Fibroblast of the aortic adventitia (primary cell): ENCODE data around the gene THSD7A. TPM values are rescaled to one million over a fixed set of nuclear protein-coding genes. Genes with fewer than 3 reads are reported as not detected.

ENCODE experiments used
- DNase-seq: peaks from one replicate; pipeline ENCODE4 v3.0.0-alpha.2; 2010; ENCODE audit warnings: low read depth
- H3K4me3 ChIP-seq: 2 replicates; pipeline ENCODE4 v1.5.1; 2011; ENCODE audit warnings: low read depth, mild to moderate bottlenecking, control low read depth, low read length, moderate library complexity
- total RNA-seq: library from RNA; depleted of rRNA; stranded (reverse); fragments of >200 nt; gene quantifications from 2 replicates; pipeline ENCODE4 v1.2.3, GENCODE V29; 2012; ENCODE audit warnings: low replicate concordance
- TF ChIP-seq, protein P1 (sequence below): IDR thresholded peaks from 2 replicates; pipeline ENCODE4 v1.5.1; 2011; ENCODE audit warnings: mild to moderate bottlenecking, low read length, control low read depth, inconsistent platforms; ENCODE audit not compliant: insufficient read depth

The THSD7A gene
- total RNA-seq, 1 donor = 2.5 TPM

DNA sequence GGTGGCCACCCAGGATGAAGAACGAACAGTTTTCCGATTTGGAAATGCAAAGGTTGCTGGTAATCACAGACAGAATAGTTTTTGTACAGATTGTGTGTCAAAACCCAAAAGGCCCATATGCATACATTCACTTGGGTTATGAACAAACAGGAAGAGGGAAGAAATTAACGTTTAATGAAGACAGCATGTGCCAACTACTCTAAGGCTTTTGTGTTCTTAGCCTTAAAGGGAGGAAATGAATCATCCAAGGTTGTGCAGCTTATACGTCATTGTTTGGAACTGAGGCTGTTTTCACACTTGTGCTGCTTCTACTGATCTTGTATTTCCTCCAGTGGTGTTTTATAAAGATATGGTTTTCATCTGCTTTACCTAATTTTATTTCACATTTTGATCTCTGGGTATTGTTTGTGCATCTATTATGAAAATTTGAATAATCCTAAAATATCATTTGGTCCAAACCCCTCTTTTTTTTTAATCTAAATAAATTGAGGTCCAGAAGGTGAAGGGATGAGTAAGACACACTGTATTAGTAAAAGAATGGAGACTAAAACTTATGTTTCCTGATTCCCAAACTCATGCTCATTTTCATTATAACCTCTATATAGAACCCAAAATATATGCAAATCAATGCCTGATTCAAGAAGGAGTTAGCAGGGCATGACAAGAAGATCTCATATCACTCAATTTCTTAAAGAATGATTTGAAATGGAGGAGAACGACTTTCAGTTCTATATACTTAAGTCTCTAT, 373.1 kb downstream of the THSD7A start:
- H3K4me3 ChIP-seq = no peak overlapping the region
- peak; percentile 74 for DNase-seq
- TF ChIP-seq, protein P1, sequence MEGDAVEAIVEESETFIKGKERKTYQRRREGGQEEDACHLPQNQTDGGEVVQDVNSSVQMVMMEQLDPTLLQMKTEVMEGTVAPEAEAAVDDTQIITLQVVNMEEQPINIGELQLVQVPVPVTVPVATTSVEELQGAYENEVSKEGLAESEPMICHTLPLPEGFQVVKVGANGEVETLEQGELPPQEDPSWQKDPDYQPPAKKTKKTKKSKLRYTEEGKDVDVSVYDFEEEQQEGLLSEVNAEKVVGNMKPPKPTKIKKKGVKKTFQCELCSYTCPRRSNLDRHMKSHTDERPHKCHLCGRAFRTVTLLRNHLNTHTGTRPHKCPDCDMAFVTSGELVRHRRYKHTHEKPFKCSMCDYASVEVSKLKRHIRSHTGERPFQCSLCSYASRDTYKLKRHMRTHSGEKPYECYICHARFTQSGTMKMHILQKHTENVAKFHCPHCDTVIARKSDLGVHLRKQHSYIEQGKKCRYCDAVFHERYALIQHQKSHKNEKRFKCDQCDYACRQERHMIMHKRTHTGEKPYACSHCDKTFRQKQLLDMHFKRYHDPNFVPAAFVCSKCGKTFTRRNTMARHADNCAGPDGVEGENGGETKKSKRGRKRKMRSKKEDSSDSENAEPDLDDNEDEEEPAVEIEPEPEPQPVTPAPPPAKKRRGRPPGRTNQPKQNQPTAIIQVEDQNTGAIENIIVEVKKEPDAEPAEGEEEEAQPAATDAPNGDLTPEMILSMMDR = no peak

DNA sequence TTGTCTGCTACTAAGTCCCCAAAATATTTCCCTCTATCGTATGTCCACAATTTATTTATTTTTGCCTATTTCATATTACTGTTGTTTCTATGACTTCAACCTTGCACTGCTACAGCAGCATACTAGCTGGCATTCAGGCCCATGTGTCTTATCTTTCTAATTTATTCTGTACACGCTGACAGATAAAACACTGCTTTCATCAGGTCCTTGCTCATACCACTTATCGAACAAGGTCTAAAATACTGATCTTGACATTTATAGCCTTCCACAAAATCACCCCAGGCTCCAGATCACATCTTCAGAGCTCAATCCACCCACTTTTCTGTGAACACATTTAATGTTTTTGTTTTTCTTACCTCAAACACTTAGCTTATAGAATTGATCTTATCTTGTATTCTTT, 374.6 kb downstream of the THSD7A start:
- TF ChIP-seq, protein P1 = no peak

DNA sequence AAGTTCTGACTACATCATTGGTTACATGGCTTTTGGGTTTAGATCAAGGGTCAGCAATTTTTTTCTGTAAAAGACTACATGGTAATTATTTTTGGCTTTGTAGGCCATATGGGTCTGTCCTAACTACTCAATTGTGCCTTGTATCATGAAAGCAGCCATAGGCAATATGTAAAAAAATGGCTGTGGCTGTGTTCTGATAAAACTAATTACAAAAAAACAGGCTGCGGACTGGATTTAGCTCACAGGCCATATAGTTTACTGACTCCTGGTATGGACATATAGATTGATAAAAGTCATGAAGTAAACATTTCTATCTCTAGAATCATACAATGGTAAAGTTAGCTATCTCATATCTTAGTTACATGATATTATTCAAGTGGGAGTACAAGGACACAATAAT, 375.4 kb downstream of the THSD7A start:
- no peak overlapping the region for H3K4me3 ChIP-seq
- TF ChIP-seq, protein P1 = no peak
- DNase-seq = no peak

More for the DNA sequence above, 374.6 kb downstream of the THSD7A start:
- DNase-seq = no peak
- H3K4me3 ChIP-seq = no peak overlapping the region

DNA sequence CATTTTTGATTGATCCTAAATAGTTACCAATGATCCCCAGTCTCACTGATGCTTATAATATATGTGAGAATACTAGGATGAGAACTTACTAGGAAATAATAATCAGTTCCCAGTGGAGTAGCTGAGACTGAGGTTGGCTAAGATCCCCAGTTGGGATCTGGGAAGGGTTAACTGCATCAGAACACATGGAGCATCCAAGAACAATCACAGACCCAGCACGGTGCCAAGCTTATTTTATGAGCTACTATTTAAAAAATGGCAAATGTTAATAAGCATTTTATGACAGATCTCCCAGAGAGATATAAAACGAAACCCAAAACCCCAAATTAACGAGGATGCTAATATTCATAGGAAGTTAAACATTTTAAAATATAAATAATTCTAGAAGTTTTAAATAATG, 379.5 kb downstream of the THSD7A start:
- H3K4me3 ChIP-seq = no peak overlapping the region
- TF ChIP-seq, protein P1 = no peak
- no peak for DNase-seq

DNA sequence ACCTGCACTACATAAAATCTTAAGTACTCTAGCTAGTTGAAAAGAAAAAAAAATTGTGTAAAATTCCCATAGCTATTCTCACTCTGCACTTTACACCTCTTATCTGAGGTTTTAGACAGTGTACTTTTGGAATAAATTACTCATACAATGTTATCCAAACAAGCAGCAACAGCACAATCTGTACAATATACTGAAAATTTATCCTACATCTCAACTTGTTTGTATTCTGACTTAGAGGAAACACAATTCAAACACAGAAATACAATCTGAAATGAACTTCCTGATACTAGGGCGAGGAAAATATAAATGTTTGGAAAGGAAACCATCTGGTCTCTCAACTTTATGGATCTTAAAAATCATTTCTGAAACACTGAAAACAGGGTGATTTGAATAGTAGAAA, 381.7 kb downstream of the THSD7A start:
- DNase-seq = no peak
- no peak overlapping the region for H3K4me3 ChIP-seq
- TF ChIP-seq, protein P1 = no peak

DNA sequence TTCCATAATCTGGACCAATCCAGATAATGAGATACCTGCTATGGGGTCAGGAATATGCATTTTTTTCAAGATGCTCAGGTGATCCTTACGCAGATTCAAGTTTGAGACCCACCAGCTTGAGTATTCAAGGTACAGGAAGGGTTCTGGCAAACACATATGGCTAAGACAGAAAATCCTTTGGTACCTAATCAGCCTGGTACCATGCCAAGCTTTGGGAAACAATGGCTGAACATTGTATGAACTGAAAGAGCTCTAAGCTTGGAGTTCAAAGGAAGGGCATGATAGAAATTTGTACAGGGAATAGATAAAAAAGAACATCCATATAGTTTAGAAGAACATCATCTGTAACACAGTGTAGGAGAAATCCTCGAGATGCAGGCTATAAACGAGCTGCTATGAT, 382.7 kb downstream of the THSD7A start:
- TF ChIP-seq, protein P1 = no peak

DNA sequence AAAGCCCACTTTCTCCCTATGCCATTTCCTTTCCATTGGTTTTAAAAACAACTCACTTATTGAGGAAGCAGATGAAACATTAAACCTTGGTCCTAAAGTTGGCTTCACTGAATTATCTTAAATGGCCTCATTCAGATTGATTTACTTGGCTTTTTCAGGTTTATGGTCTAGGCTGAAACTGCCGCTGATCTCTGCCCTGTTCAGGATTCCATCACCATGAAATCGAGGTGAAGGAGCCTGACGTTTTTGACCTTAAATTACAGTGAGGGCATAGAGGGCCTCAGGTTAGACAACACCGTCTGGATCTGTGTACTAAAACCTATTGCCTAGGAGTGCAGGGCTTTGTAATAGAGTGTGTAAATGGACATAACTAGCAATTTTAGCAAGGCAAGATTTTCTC, 383.7 kb downstream of the THSD7A start:
- no peak overlapping the region for H3K4me3 ChIP-seq

More for the DNA sequence above, 382.7 kb downstream of the THSD7A start:
- no peak for DNase-seq
- H3K4me3 ChIP-seq = no peak overlapping the region

More for the DNA sequence above, 383.7 kb downstream of the THSD7A start:
- TF ChIP-seq, protein P1 = no peak
- DNase-seq = no peak
